ENCODE results near the gene AGTR1.

The AGTR1 gene

GRCh38 chr3:148697306-148698189 lies at the start of gene AGTR1:
Gene AGTR1 (plus strand): TSS chr3:148697903. CDS start chr3:148741036, 43,133 bp downstream.
- DNase-seq (ENCODE audit: low spot score) (no peak), FAIRE-seq (no peak)

DNA sequence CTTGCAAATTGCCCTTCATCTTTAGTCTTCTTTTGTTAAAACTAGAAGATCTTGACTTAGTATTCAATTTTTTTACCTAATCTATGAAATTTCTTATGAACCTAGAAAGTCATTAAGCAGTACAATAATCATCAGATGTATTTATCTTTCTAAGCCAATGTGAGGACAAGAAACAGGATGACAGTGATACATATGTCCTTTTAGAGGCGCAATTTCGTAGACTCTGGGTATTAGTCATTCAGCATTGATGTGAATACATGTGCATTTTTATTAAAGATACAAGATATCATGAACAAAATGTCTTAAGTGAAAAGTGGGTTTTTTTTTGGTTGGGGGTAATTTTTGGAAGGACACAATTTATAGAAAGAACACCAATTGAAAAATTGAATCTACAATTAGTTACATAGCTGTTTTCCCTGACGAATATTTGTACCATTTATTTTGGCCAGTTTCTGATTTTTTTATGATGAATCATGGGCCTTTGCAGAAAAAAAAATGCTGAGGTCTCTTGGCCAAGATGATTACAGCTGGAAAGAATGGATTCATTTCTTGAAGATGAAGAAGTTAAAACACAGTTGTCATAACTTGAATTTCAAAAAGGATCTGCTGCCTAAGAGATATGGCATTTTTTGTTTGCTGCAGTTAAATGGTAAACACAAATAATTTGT lies 48.9 kb upstream of the AGTR1 start:
- no peak for DNase-seq (ENCODE audit: low spot score)
- no peak for FAIRE-seq

DNA sequence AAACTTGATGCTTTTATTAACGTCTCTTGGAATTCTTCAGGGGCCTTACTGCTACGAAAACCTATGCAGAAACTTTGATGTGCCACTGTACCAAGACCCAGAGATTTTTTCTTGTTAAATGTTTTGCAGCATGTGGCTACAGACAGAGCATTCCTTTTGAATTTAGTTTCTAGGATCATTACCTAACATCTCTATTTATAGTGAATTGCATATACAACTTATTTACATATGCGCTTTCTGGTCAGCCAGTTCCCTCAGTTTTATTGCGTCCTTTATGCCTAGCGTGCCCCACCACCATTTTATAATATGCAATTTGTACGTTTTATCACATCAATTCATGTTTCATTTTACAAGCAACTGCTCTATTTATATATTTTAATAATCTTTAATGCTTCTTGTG lies 46.2 kb upstream of the AGTR1 start:
- FAIRE-seq (no peak), DNase-seq (ENCODE audit: low spot score) (no peak)

DNA sequence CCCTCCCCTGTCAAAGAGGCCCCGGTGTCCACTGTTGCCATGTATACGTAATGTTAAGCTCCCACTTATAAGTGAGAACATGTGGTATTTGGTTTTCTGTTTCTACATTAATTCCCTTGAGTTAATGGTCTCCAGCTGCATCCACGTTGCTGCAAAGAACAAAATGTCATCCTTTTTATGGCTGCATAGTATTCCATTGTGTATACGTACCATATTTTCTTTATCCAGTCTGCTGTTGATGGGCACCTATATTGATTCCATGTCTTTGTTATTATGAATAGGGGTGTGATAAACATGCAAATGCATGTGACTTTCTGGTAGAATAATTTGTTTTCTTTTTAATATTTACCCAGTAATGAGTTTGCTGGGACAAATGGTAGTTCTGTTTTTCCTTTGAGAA lies 43.3 kb upstream of the AGTR1 start:
- FAIRE-seq, result no peak

GRCh38 chr3:148657470-148657869 lies 40.2 kb upstream of the AGTR1 start:
- FAIRE-seq (no peak), DNase-seq (ENCODE audit: low spot score) (no peak)

More for the DNA sequence above, 43.3 kb upstream of the AGTR1 start:
- DNase-seq (ENCODE audit: low spot score), result no peak

DNA sequence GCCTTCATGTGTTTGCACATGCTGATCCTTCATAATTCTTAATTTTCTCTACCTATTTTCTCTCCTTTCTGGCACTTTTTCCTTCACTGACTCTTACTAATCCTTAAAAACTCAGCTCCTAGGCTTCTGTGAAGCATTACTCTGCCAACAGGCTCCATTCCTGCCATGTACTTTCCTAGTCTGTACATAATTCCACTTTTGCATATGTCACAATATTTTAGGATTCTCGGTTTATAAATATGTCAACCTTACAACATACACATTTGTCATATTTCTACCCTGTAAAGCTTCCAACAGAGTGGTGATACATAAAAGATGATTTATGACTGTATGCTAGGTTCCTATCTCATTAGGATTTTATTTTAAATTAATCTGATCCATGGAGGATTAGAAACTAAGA lies 38.2 kb upstream of the AGTR1 start:
- DNase-seq (ENCODE audit: low spot score) (no peak), FAIRE-seq (no peak)

DNA sequence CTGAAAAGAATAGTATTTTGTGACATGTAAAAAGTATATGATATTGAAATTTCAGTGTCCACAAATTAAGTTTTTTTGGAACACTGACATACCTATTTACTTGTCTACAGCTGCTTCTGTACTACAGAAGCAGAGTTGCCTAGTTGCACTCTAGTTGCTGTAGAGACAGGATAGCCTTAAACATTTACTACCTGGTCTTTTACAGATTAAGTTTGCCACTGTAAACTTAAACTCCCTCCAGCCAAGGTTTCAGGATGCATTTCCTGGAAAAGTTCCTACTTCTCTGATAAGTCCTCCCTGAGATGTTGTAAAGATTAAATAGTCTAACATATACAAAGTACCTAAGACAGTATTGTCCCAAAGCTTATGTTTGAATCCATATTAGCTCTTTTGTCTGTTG lies 17.4 kb upstream of the AGTR1 start:
- FAIRE-seq (no peak), DNase-seq (ENCODE audit: low spot score) (no peak)

DNA sequence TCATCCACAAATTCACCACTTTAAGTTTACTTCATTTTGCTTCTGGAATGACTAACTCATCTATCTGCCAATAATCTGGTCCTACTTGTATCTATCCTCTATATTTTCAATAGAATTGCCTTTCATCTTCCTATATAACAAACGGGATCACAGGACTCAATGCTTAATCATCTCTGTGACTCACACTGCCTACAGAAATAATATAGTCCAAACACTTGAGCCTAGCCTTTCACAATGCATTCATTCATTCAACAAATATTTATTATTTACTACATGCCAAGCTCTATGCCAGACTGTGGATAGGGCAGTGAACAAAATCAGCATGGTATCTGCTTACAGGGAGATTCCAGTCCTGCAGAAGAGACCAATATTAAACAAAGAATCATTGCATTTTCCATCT lies 16.6 kb upstream of the AGTR1 start:
- DNase-seq (ENCODE audit: low spot score) (no peak), FAIRE-seq (no peak)

DNA sequence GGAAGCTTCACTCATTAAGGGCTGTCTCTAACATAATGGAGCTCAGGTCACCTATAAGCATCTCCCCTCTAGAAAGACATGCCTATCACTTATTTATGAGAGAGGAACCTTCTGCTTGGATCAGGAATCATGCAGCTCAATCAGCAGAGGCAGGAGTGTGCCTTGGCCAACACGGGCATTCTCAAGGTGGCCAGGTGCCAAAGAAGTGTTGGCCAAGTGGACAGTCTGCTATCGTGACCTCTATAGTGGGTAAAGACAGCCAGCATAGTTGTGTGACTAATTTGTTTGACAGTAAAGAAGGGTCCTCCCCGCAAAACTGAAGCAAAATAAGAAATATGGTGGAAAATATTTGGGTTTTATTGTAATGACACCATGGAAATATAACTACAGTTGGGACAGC lies 14.7 kb upstream of the AGTR1 start:
- no peak for FAIRE-seq
- DNase-seq (ENCODE audit: low spot score), result no peak

- FAIRE-seq, result no peak
Observed at GRCh38 chr3:148694116-148694515, 3.6 kb upstream of the AGTR1 start.

DNA sequence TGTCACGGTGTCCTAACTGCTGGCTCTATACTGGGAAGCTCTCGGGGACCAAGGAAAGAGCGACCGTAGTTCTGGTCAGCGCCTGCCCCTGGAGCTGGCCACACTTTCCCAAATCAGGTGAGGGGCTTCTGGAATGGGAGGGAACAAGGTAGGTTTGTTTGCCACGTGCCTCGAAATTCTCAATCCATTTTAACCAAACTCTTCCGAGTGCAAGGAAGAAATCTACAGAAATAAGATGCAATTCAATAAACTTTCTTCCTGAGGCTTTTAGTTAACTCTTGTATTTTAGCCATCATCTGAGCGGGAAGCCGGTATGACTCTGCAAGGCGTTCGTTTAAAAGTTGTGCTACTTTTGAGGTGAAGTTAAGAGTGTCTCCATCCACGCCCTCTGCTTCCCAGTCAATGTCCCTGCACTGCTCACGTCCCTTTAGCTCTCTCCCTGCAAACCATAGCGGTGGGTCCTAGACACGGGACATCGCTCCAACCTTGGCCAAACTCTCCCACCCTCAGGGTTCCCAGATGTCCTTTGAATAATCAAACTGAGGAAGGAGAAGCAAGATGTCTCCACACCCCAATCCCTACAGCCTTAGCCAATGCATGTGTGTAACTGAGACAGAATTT lies 597 bp downstream of the AGTR1 start:
- no peak for DNase-seq (ENCODE audit: low spot score)
- FAIRE-seq, result no peak

More at GRCh38 chr3:148694116-148694515, 3.6 kb upstream of the AGTR1 start:
- no peak for DNase-seq (ENCODE audit: low spot score)

DNA sequence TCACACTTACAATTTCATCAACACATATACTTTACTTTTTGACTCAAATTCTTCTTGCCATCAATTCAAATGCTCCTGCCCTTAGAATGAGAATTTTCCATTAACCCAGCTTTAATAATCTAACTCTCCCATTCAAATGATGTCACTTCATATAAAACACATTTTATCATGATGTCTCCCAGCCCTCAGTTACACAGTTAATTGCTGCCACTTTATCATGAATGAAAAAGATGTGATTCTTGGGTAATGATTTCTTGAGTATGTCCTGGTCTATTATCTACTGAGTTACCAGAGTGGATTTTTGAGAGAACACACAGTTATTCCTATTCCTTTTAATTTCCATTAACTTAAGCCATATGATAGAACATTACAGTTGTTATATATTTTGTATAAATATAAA lies 7.6 kb downstream of the AGTR1 start:
- DNase-seq (ENCODE audit: low spot score) (no peak), FAIRE-seq (no peak)

GRCh38 chr3:148707601-148708380 lies 10.1 kb downstream of the AGTR1 start:
- DNase-seq (ENCODE audit: low spot score) (no peak), FAIRE-seq (no peak)

GRCh38 chr3:148708409-148708808 lies 10.7 kb downstream of the AGTR1 start:
- DNase-seq (ENCODE audit: low spot score), result no peak
- no peak for FAIRE-seq

DNA sequence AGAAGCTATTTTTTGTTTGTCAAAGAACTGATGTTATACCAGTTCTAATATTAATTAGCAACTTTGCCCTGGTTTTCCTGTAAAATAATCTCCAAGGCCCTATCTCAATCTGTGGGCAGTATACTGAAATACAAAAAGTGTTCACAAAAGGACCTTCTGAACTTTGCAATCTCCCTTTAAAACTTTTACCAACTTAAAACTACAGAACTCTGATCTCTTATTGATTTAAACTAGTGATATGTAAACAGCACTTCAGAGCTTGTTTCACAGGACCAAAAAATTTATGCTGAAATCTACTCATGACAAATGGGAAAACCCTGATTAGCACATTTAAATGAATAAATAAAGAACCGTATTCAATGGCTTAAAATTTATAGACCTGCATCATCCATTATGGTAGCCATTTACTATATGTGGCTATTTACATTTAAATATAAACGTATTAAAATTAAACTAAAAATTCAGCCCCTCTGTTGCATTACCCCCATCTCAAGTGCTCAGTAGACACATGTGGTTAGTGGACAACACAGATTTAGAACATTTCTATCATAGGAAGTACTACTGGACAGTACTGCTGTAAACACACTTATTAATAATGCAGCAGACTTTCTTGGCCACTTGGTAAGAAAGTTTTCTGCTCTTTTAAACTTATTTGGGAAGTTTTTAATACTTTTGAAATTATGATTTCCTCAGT lies 12.0 kb downstream of the AGTR1 start:
- FAIRE-seq (no peak), DNase-seq (ENCODE audit: low spot score) (no peak)

DNA sequence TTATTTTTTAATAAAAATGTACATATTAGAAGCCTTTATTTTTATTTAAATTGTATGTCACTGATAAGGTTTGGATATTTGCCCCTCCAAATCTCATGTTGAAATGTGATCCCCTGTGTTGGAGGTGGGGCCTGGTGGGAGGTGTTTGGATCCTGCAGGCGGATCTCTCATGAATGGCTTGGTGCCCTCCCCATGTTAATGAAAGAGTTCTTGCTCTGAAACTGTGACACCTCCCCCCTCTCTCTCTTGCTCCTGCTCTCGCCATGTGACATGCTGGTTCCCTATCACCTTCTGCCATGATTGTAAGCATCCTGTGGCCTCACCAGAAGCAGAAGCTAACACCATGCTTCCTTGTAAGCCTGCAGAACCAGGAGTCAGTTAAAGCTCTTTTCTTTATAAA lies 13.0 kb downstream of the AGTR1 start:
- FAIRE-seq, result no peak

GRCh38 chr3:148711981-148712666 lies 14.4 kb downstream of the AGTR1 start:
- no peak for FAIRE-seq
- no peak for DNase-seq (ENCODE audit: low spot score)

More for the DNA sequence above, 13.0 kb downstream of the AGTR1 start:
- no peak for DNase-seq (ENCODE audit: low spot score)

DNA sequence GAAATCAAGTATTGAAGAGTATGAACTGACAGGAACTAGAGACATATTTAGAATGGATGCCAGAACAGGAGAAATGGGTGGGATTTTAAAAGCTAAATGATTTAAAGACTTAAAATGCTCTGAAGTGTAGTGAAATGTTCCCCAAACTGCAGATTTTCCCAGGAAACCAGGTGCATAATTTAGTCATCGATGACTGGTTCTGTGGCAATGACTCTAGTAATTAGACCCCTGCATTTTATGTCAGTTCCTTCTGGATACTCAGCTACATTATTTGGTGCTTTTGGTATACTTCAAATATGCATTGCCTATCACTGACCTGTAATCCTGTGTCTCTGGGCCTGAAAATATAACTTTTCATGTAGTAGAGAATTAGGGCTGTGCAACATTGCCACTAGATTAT lies 16.8 kb downstream of the AGTR1 start:
- FAIRE-seq (no peak), DNase-seq (ENCODE audit: low spot score) (no peak)

DNA sequence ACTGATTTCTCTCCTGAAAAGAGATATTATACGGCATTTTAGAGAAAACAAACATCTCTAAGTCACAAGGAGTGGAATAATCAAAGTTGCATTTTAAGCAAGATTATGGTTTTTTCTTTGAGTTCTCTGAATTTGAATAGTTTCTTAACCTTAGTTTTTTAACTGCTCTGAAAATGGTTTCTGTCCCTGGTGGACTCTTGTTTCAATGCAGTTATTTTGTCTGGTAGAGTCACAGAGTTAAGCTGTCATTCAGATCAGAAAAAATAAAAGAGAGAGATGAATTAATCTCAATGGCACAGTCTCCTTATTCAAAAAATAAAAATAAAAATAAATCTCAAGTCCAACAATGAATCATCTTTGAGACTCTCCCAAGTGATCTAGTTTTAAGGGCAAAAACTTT lies 19.0 kb downstream of the AGTR1 start:
- FAIRE-seq (no peak), DNase-seq (ENCODE audit: low spot score) (no peak)

GRCh38 chr3:148717885-148718561 lies 20.3 kb downstream of the AGTR1 start:
- FAIRE-seq, result no peak
- no peak for DNase-seq (ENCODE audit: low spot score)

Data from RCC 7860 (cell line).